Ovary (tissue), 3 donors: ENCODE measurements around the gene RASGRP4.

Experiments
- CTCF ChIP-seq, 3 donors: fragments of 450-650 bp in 2 of 3; fragments of 200-600 bp in 1 of 3; IDR thresholded peaks; one replicate each; pipeline versions ENCODE4 v1.5.1 to v1.8.0; 2016 to 2022; ENCODE audit warnings: antibody characterized with exemption in 3 of 3, mild to moderate bottlenecking in 1 of 3
- EP300 ChIP-seq: sonication (generic); formaldehyde crosslinking; IDR thresholded peaks from one replicate; pipeline ENCODE4 v1.6.1; 2017; ENCODE audit warnings: antibody characterized with exemption
- POLR2A ChIP-seq: fragments of 450-650 bp; IDR thresholded peaks from one replicate; pipeline ENCODE4 v1.6.1; 2017; ENCODE audit warnings: antibody characterized with exemption, mild to moderate bottlenecking, moderate library complexity
- donor health status: DM: no; HTN: no; CAD: no.

- no peak for TF ChIP-seq CTCF (IDR thresholded peaks at IDR 0.05)
- no peak for TF ChIP-seq POLR2A
- no peak for TF ChIP-seq EP300
Measured at GRCh38 chr19:38421856-38422255, 4.2 kb downstream of the RASGRP4 start.
